Parathyroid adenoma (tissue), 2 donors: ENCODE results near the gene KCTD1.

Source experiments
- H2AFZ ChIP-seq: fragments of 300-600 bp; sonication (generic); one replicate; pipeline ENCODE4 v1.7.0; 2017; ENCODE audit warnings: antibody characterized with exemption, mild to moderate bottlenecking
- H3K27ac ChIP-seq: fragments of 300-600 bp; sonication (generic); one replicate; pipeline ENCODE4 v1.7.0; 2017
- H3K27me3 ChIP-seq: fragments of 300-600 bp; sonication (generic); one replicate; pipeline ENCODE4 v1.7.0; 2017; ENCODE audit warnings: low read length; ENCODE audit not compliant: control insufficient read depth, insufficient read depth
- H3K36me3 ChIP-seq: fragments of 300-600 bp; sonication (generic); one replicate; pipeline ENCODE4 v1.7.0; 2017; ENCODE audit warnings: low read length; ENCODE audit not compliant: control insufficient read depth, insufficient read depth
- H3K4me1 ChIP-seq: fragments of 300-600 bp; sonication (generic); one replicate; pipeline ENCODE4 v1.7.0; 2017; ENCODE audit warnings: control low read depth
- H3K4me2 ChIP-seq: fragments of 300-600 bp; sonication (generic); one replicate; pipeline ENCODE4 v1.7.0; 2017; ENCODE audit warnings: low read length
- H3K4me3 ChIP-seq: fragments of 300-600 bp; sonication (generic); one replicate; pipeline ENCODE4 v1.7.0; 2017; ENCODE audit warnings: low read depth, low read length
- H3K79me2 ChIP-seq: fragments of 300-600 bp; sonication (generic); one replicate; pipeline ENCODE4 v1.7.0; 2017; ENCODE audit warnings: control low read depth
- H3K9ac ChIP-seq: fragments of 300-600 bp; sonication (generic); one replicate; pipeline ENCODE4 v1.7.0; 2017; ENCODE audit warnings: mild to moderate bottlenecking
- H3K9me3 ChIP-seq: fragments of 300-600 bp; sonication (generic); one replicate; pipeline ENCODE4 v1.7.0; 2017; ENCODE audit warnings: low read length; ENCODE audit not compliant: control insufficient read depth
- CTCF ChIP-seq: fragments of 300-600 bp; sonication (generic); IDR thresholded peaks from one replicate; pipeline ENCODE4 v1.7.0; 2017; ENCODE audit warnings: antibody characterized with exemption, mild to moderate bottlenecking
- donor health status: primary hyperparathyroidism.

Gene KCTD1

GRCh38 chr18:26524504-26525351 lies 23.6 kb downstream of the KCTD1 start:
- no peak overlapping the region for H3K9ac ChIP-seq
- TF ChIP-seq CTCF, result no peak
- no peak overlapping the region for H3K4me3 ChIP-seq
- no peaks in the 10 kb centered on the region for H3K36me3 ChIP-seq
- no peak overlapping the region for H2AFZ ChIP-seq
- H3K27ac ChIP-seq, result no peak overlapping the region
- peaks cover 3% of the 10 kb centered on the region for H3K4me1 ChIP-seq
- no peak overlapping the region for H3K4me2 ChIP-seq
- H3K79me2 ChIP-seq, result no peaks in the 10 kb centered on the region
- no peaks in the 10 kb centered on the region for H3K27me3 ChIP-seq
- no peaks in the 10 kb centered on the region for H3K9me3 ChIP-seq

GRCh38 chr18:26524002-26524401 lies 24.4 kb downstream of the KCTD1 start:
- Histone ChIP-seq H3K4me3 (no peak overlapping the region), H3K79me2 (peaks cover 5% of the 10 kb centered on the region), H2AFZ (no peak overlapping the region), H3K36me3 (no peaks in the 10 kb centered on the region), H3K9ac (no peak overlapping the region), H3K4me1 (peaks cover 3% of the 10 kb centered on the region), H3K9me3 (no peaks in the 10 kb centered on the region), H3K27me3 (no peaks in the 10 kb centered on the region), H3K27ac (no peak overlapping the region), H3K4me2 (no peak overlapping the region)
- TF ChIP-seq CTCF, result no peak

GRCh38 chr18:26521617-26522016 lies 26.7 kb downstream of the KCTD1 start:
- Histone ChIP-seq H3K9me3 (no peaks in the 10 kb centered on the region), H3K79me2 (peaks cover 5% of the 10 kb centered on the region), H3K4me1 (no peaks in the 10 kb centered on the region), H2AFZ (no peak overlapping the region), H3K9ac (no peak overlapping the region), H3K36me3 (no peaks in the 10 kb centered on the region), H3K4me2 (no peak overlapping the region), H3K4me3 (no peak overlapping the region), H3K27me3 (no peaks in the 10 kb centered on the region), H3K27ac (no peak overlapping the region)
- no peak for TF ChIP-seq CTCF

GRCh38 chr18:26520974-26521373 lies 27.4 kb downstream of the KCTD1 start:
- Histone ChIP-seq H2AFZ (no peak overlapping the region), H3K4me3 (no peak overlapping the region), H3K27me3 (no peaks in the 10 kb centered on the region), H3K36me3 (no peaks in the 10 kb centered on the region), H3K9ac (no peak overlapping the region), H3K9me3 (no peaks in the 10 kb centered on the region), H3K27ac (no peak overlapping the region), H3K4me2 (no peak overlapping the region), H3K79me2 (peaks cover 5% of the 10 kb centered on the region), H3K4me1 (no peaks in the 10 kb centered on the region)
- no peak for TF ChIP-seq CTCF

- no peak overlapping the region for H2AFZ ChIP-seq
- H3K4me1 ChIP-seq, result no peaks in the 10 kb centered on the region
- H3K27me3 ChIP-seq, result no peaks in the 10 kb centered on the region
Observed at GRCh38 chr18:26519114-26519513, 29.2 kb downstream of the KCTD1 start.

More at GRCh38 chr18:26519114-26519513, 29.2 kb downstream of the KCTD1 start:
- H3K79me2 ChIP-seq, result peaks cover 5% of the 10 kb centered on the region
- TF ChIP-seq CTCF, result no peak
- no peaks in the 10 kb centered on the region for H3K9me3 ChIP-seq
- H3K36me3 ChIP-seq, result no peaks in the 10 kb centered on the region
- H3K27ac ChIP-seq, result no peak overlapping the region
- no peak overlapping the region for H3K4me2 ChIP-seq
- H3K9ac ChIP-seq, result no peak overlapping the region
- H3K4me3 ChIP-seq, result no peak overlapping the region
